Natural killer cell (primary cell): ENCODE results near the gene VPS13D. TPM values are rescaled to one million over a fixed set of nuclear protein-coding genes. Genes with fewer than 3 reads are reported as not detected.

Experiments
- ATAC-seq, 3 donors: fragments of 150-1000 bp in 2 of 3; fragments of 200-7000 bp in 1 of 3; cut with Tn5 transposase; 1 replicate in 1 of 3; 2 replicates in 2 of 3; pipeline ENCODE4 v1.10.0; 2021; ENCODE audit warnings: mild to moderate bottlenecking in 2 of 3, moderate library complexity in 2 of 3
- DNase-seq, 2 donors: peaks; one replicate each; pipeline versions ENCODE4 v3.0.0 to v3.0.0-alpha.2; 2013 to 2021; ENCODE audit warnings: mixed read lengths in 1 of 2
- H3K27ac ChIP-seq: one replicate; pipeline ENCODE4 v1.5.1; 2013; ENCODE audit warnings: mild to moderate bottlenecking, low read length
- H3K27me3 ChIP-seq: one replicate; pipeline ENCODE4 v1.6.1; 2013; ENCODE audit warnings: low read length; ENCODE audit not compliant: control insufficient read depth, insufficient read depth
- H3K36me3 ChIP-seq: one replicate; pipeline ENCODE4 v1.6.1; 2013; ENCODE audit warnings: low read length; ENCODE audit not compliant: control insufficient read depth, insufficient read depth
- H3K4me1 ChIP-seq: one replicate; pipeline ENCODE4 v1.6.1; 2013; ENCODE audit warnings: low read length; ENCODE audit not compliant: control insufficient read depth, insufficient read depth
- H3K4me3 ChIP-seq: one replicate; pipeline ENCODE4 v1.5.1; 2013; ENCODE audit warnings: low read length
- H3K9me3 ChIP-seq: one replicate; pipeline ENCODE4 v1.6.1; 2013; ENCODE audit warnings: low read length; ENCODE audit not compliant: control insufficient read depth, insufficient read depth
- H3K27ac Mint-ChIP-seq, 2 donors: one replicate each; pipeline ENCODE4 v1.8.0; 2022; ENCODE audit warnings: mild to moderate bottlenecking in 2 of 2, mixed read lengths in 2 of 2, moderate library complexity in 1 of 2
- H3K27me3 Mint-ChIP-seq, 2 donors: one replicate each; pipeline ENCODE4 v1.8.0; 2022; ENCODE audit warnings: low read depth in 2 of 2, mixed read lengths in 2 of 2
- H3K36me3 Mint-ChIP-seq: one replicate; pipeline ENCODE4 v1.8.0; 2022; ENCODE audit warnings: mixed read lengths
- H3K4me1 Mint-ChIP-seq, 2 donors: one replicate each; pipeline ENCODE4 v1.8.0; 2022; ENCODE audit warnings: mixed read lengths in 2 of 2
- H3K4me3 Mint-ChIP-seq: one replicate; pipeline ENCODE4 v1.8.0; 2022; ENCODE audit warnings: mild to moderate bottlenecking, moderate library complexity, mixed read lengths
- H3K9me3 Mint-ChIP-seq, 2 donors: one replicate each; pipeline ENCODE4 v1.8.0; 2022; ENCODE audit warnings: mixed read lengths in 2 of 2
- CTCF ChIP-seq: fragments of 200-600 bp; IDR thresholded peaks from one replicate; pipeline ENCODE4 v1.8.0; 2022; ENCODE audit warnings: antibody characterized with exemption
- WGBS: methylation state at CpG from one replicate; pipeline ENCODE4 v1.1.7; 2013; ENCODE audit warnings: missing lambda C conversion rate; ENCODE audit not compliant: insufficient coverage; 5-methylcytosine and 5-hydroxymethylcytosine counted together
- intact Hi-C: fragments of 100-400 bp; cut with micrococcal nuclease; formaldehyde crosslinking; loops from one replicate; pipeline ENCODE4 v1.14.2; 2022
- total RNA-seq, 4 donors: library from RNA; stranded (reverse); fragments of 120-200 nt in 1 of 4; gene quantifications; one replicate each; pipeline versions ENCODE4 v1.2.3 to v1.2.4, GENCODE V29; 2013 to 2022

VPS13D gene
- total RNA-seq, 3 donors from 2014 or later (not counting 1 experiment from before 2014, with no cell fraction given), result 66.3 to 94.0 (median 81.7) TPM

- TF ChIP-seq CTCF, result no peak
- intact Hi-C loops, result no loop called here
- no peak overlapping the region for H3K27ac ChIP-seq
Measured at GRCh38 chr1:12539705-12540579, 310.1 kb downstream of the VPS13D start.

GRCh38 chr1:12540580-12541273 is 310.9 kb downstream of the VPS13D start:
- 91% methylated on average over 17 of the region's 17 CpGs for WGBS
- H3K9me3 Mint-ChIP-seq, result no peaks in the 10 kb centered on the region

More at GRCh38 chr1:12539705-12540579, 310.1 kb downstream of the VPS13D start:
- Mint-ChIP-seq H3K36me3 (peaks cover 18% of the 10 kb centered on the region), H3K4me3 (no peak overlapping the region), H3K27me3 (peaks cover 0 to 4% of the 10 kb centered on the region in 2 donors), H3K27ac (no peak overlapping the region), H3K4me1 (peaks cover 0 to 13% of the 10 kb centered on the region in 2 donors), H3K9me3 (no peaks in the 10 kb centered on the region)
- H3K27me3 ChIP-seq, result no peaks in the 10 kb centered on the region
- no peak overlapping the region for H3K4me3 ChIP-seq
- WGBS, result 58% methylated on average over 33 of the region's 34 CpGs
- H3K9me3 ChIP-seq, result peaks cover 2% of the 10 kb centered on the region
- DNase-seq (no peak), ATAC-seq (no peak)
- peaks cover 2% of the 10 kb centered on the region for H3K4me1 ChIP-seq
- H3K36me3 ChIP-seq, result no peaks in the 10 kb centered on the region

GRCh38 chr1:12541274-12542137 is 311.7 kb downstream of the VPS13D start:
- intact Hi-C loops, result no loop called here
- DNase-seq (no peak), ATAC-seq (no peak)
- Histone ChIP-seq H3K4me1 (peaks cover 4% of the 10 kb centered on the region), H3K27me3 (no peaks in the 10 kb centered on the region), H3K27ac (no peak overlapping the region), H3K9me3 (no peaks in the 10 kb centered on the region), H3K36me3 (no peaks in the 10 kb centered on the region), H3K4me3 (no peak overlapping the region)
- H3K9me3 Mint-ChIP-seq, result no peaks in the 10 kb centered on the region
- H3K4me3 Mint-ChIP-seq, result no peak overlapping the region
- peaks cover 0 to 8% of the 10 kb centered on the region in 2 donors for H3K4me1 Mint-ChIP-seq
- 80% methylated on average over 17 of the region's 17 CpGs for WGBS
- peaks cover 8% of the 10 kb centered on the region for H3K36me3 Mint-ChIP-seq
- peaks cover 0 to 4% of the 10 kb centered on the region in 2 donors for H3K27me3 Mint-ChIP-seq
- TF ChIP-seq CTCF, result no peak
- no peak overlapping the region for H3K27ac Mint-ChIP-seq

More at GRCh38 chr1:12540580-12541273, 310.9 kb downstream of the VPS13D start:
- H3K4me1 ChIP-seq, result peaks cover 4% of the 10 kb centered on the region
- Mint-ChIP-seq H3K27me3 (peaks cover 0 to 4% of the 10 kb centered on the region in 2 donors), H3K4me3 (no peak overlapping the region), H3K36me3 (peaks cover 16% of the 10 kb centered on the region), H3K4me1 (peaks cover 0 to 13% of the 10 kb centered on the region in 2 donors), H3K27ac (no peak overlapping the region)
- TF ChIP-seq CTCF, result no peak
- intact Hi-C loops, result no loop called here
- H3K4me3 ChIP-seq, result no peak overlapping the region
- no peak overlapping the region for H3K27ac ChIP-seq
- no peaks in the 10 kb centered on the region for H3K36me3 ChIP-seq
- H3K27me3 ChIP-seq, result no peaks in the 10 kb centered on the region
- DNase-seq (no peak), ATAC-seq (no peak)
- peaks cover under 1% of the 10 kb centered on the region for H3K9me3 ChIP-seq
